ENCODE data around the gene CCDC146. TPM values are rescaled to one million over a fixed set of nuclear protein-coding genes. Genes with fewer than 3 reads are reported as not detected.

The CCDC146 gene
- total RNA-seq, 6 donors from 2014 or later, result 3.6 to 62.4 (median 18.7) TPM

- no peaks in the 10 kb centered on the region for H3K9me3 ChIP-seq
- no peaks in the 10 kb centered on the region for H3K36me3 ChIP-seq
- 68 to 75% methylated on average over 3 of the region's 3 CpGs for WGBS, 2 donors
- no peak for DNase-seq
- no peak for ATAC-seq (ENCODE audit: low FRiP score in 2 of 2)
- H3K4me1 ChIP-seq, result no peaks in the 10 kb centered on the region
- TF ChIP-seq EP300 (IDR thresholded peaks at IDR 0.05) (no peak), POLR2A (IDR thresholded peaks at IDR 0.05) (no peak), POLR2AphosphoS5 (IDR thresholded peaks at IDR 0.05) (no peak), CTCF (IDR thresholded peaks at IDR 0.05) (no peak)
- no peak overlapping the region for H3K27ac ChIP-seq
- H3K4me3 ChIP-seq, result no peak overlapping the region
- H3K27me3 ChIP-seq, result no peaks in the 10 kb centered on the region
These were observed 130.7 kb downstream of the CCDC146 start for GRCh38 chr7:77253151-77253550.

DNA sequence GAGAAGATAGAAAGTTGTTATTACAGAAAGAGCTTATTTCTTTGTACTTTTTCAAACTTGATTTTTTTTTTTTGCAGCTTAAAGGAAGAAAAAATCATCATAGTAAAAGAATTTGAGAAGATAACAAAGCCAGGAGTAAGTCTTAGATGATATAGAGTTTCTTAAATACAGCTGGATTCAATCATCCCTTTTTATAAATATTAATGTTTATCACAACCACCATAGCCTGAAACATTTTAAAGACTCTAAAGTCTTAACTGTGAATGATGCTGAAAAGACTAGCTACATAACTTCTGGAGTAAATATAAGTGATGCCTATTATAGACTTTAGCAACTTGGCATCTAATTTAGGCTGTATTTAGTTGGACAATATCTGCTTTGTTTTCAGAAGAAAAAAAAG, 132.0 kb downstream of the CCDC146 start:
- ATAC-seq (ENCODE audit: low FRiP score in 2 of 2) (no peak), DNase-seq (no peak)
- no peak overlapping the region for H3K4me3 ChIP-seq
- no peaks in the 10 kb centered on the region for H3K36me3 ChIP-seq
- H3K27me3 ChIP-seq, result no peaks in the 10 kb centered on the region
- no peaks in the 10 kb centered on the region for H3K4me1 ChIP-seq
- TF ChIP-seq POLR2A (IDR thresholded peaks at IDR 0.05) (no peak), POLR2AphosphoS5 (IDR thresholded peaks at IDR 0.05) (no peak), EP300 (IDR thresholded peaks at IDR 0.05) (no peak), CTCF (IDR thresholded peaks at IDR 0.05) (no peak)
- no peaks in the 10 kb centered on the region for H3K9me3 ChIP-seq
- H3K27ac ChIP-seq, result no peak overlapping the region

DNA sequence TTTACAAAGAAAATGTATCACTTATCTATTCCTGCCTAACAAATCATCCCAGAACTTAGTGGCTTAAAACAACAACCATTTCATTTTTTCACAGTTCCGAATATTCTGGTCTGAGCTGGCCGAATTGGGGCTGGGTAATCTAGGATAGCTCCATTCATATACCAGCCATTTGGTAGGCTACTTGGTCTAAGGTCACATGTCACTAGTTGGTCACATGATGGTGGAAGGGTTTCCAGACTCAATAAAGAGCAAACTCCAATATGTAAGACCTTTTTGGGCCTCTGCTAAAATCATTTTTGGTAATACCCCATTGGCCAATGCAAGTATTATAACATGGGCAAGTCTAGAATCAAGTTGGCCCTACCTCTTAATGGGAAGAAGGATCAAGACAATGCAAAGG, 132.5 kb downstream of the CCDC146 start:
- DNase-seq, result no peak
- 92 to 97% methylated on average over 2 of the region's 2 CpGs for WGBS, 2 donors
- TF ChIP-seq POLR2A (IDR thresholded peaks at IDR 0.05) (no peak), CTCF (IDR thresholded peaks at IDR 0.05) (no peak), POLR2AphosphoS5 (IDR thresholded peaks at IDR 0.05) (no peak), EP300 (IDR thresholded peaks at IDR 0.05) (no peak)

DNA sequence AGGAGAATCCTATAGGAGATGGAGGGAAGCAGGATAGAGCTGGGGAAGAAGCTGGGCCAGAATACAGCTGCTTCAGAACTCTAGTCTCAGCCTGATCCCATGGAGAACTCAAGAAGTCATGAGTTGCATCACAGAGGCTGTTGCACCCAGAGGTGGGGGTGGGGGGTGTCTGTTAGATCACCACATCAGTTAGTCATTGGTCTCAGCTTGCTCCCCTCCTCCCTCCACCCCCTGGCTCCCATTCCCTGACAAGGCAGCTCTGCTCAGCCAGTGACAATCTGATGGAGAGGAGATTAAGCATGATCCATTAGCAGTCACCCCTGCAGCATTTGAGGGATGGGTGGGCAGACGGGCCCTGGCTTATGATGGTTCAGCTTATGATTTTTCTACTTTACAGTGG, 135.6 kb downstream of the CCDC146 start:
- Histone ChIP-seq H3K4me1 (no peaks in the 10 kb centered on the region), H3K27me3 (no peaks in the 10 kb centered on the region), H3K4me3 (no peak overlapping the region), H3K36me3 (no peaks in the 10 kb centered on the region), H3K27ac (no peak overlapping the region), H3K9me3 (no peaks in the 10 kb centered on the region)
- DNase-seq, result no peak
- WGBS, 2 donors, result 80 to 92% methylated on average over 1 of the region's 1 CpG
- ATAC-seq (ENCODE audit: low FRiP score in 2 of 2), result no peak
- TF ChIP-seq EP300 (IDR thresholded peaks at IDR 0.05), result no peak
- TF ChIP-seq POLR2AphosphoS5 (IDR thresholded peaks at IDR 0.05), result no peak
- no peak for TF ChIP-seq CTCF (IDR thresholded peaks at IDR 0.05)
- no peak for TF ChIP-seq POLR2A (IDR thresholded peaks at IDR 0.05)

More for the DNA sequence above, 132.5 kb downstream of the CCDC146 start:
- ATAC-seq (ENCODE audit: low FRiP score in 2 of 2), result no peak
- H3K27me3 ChIP-seq, result no peaks in the 10 kb centered on the region
- H3K9me3 ChIP-seq, result no peaks in the 10 kb centered on the region
- H3K4me3 ChIP-seq, result no peak overlapping the region
- H3K36me3 ChIP-seq, result no peaks in the 10 kb centered on the region
- H3K4me1 ChIP-seq, result no peaks in the 10 kb centered on the region
- no peak overlapping the region for H3K27ac ChIP-seq

DNA sequence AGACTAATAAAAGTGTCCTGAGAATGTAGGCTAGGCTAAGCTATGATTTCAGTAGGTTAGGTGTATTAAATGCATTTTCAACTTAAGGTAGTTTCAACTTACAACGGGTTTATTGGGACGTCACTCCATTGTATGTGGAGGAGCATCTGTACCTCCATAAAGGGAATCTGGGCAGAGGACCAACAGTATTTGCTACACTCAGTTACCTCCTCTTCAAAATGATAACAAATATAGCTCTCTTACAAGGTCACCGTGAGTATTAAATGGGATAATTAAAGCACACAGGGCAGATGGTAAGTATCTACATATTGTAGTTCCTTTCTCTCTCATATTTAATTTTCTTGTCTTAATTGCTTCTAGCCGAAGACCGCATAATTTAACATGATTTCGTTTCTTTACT, 136.2 kb downstream of the CCDC146 start:
- Histone ChIP-seq H3K4me1 (no peaks in the 10 kb centered on the region), H3K36me3 (no peaks in the 10 kb centered on the region), H3K27ac (no peak overlapping the region), H3K4me3 (no peak overlapping the region), H3K9me3 (no peaks in the 10 kb centered on the region), H3K27me3 (no peaks in the 10 kb centered on the region)
- WGBS, 2 donors, result 94 to 95% methylated on average over 6 of the region's 6 CpGs
- ATAC-seq (ENCODE audit: low FRiP score in 2 of 2) (no peak), DNase-seq (no peak)
- TF ChIP-seq POLR2AphosphoS5 (IDR thresholded peaks at IDR 0.05), result no peak
- no peak for TF ChIP-seq EP300 (IDR thresholded peaks at IDR 0.05)
- TF ChIP-seq POLR2A (IDR thresholded peaks at IDR 0.05), result no peak
- no peak for TF ChIP-seq CTCF (IDR thresholded peaks at IDR 0.05)

All from upper lobe of left lung (tissue), 6 donors.